HL-60 (cell line): ENCODE data around the gene ADD3.

Experiments
- CTCF ChIP-seq: IDR thresholded peaks from one replicate; pipeline ENCODE4 v1.5.1; 2011; ENCODE audit warnings: low read length, control low read depth, inconsistent platforms; ENCODE audit not compliant: insufficient read depth
- GABPA ChIP-seq: IDR thresholded peaks from 2 replicates; pipeline ENCODE4 v1.6.1; 2012; ENCODE audit warnings: low read depth
- POLR2AphosphoS5 ChIP-seq: IDR thresholded peaks from 2 replicates; pipeline ENCODE4 v1.6.1; 2012; ENCODE audit warnings: low read depth
- REST ChIP-seq: IDR thresholded peaks from 2 replicates; pipeline ENCODE4 v1.6.1; 2012; ENCODE audit warnings: low read depth; ENCODE audit not compliant: insufficient replicate concordance
- SPI1 ChIP-seq: IDR thresholded peaks from 2 replicates; pipeline ENCODE4 v1.6.1; 2012; ENCODE audit warnings: low read depth, mild to moderate bottlenecking, borderline replicate concordance

GRCh38 chr10:110074758-110075671 is 67.2 kb downstream of the ADD3 start:
- no peak for TF ChIP-seq CTCF
- no peak for TF ChIP-seq GABPA
- no peak for TF ChIP-seq POLR2AphosphoS5
- TF ChIP-seq REST, result no peak
- no peak for TF ChIP-seq SPI1
